ENCODE results near the gene FAM177B.

GRCh38 chr1:222769181-222769580 is 32.2 kb downstream of the FAM177B start:
- TF ChIP-seq, protein P1, sequence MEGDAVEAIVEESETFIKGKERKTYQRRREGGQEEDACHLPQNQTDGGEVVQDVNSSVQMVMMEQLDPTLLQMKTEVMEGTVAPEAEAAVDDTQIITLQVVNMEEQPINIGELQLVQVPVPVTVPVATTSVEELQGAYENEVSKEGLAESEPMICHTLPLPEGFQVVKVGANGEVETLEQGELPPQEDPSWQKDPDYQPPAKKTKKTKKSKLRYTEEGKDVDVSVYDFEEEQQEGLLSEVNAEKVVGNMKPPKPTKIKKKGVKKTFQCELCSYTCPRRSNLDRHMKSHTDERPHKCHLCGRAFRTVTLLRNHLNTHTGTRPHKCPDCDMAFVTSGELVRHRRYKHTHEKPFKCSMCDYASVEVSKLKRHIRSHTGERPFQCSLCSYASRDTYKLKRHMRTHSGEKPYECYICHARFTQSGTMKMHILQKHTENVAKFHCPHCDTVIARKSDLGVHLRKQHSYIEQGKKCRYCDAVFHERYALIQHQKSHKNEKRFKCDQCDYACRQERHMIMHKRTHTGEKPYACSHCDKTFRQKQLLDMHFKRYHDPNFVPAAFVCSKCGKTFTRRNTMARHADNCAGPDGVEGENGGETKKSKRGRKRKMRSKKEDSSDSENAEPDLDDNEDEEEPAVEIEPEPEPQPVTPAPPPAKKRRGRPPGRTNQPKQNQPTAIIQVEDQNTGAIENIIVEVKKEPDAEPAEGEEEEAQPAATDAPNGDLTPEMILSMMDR (IDR thresholded peaks at IDR 0.05), result no peak
- TF ChIP-seq POLR2A (IDR thresholded peaks at IDR 0.05) (no peak), EP300 (IDR thresholded peaks at IDR 0.05) (no peak), POLR2AphosphoS5 (IDR thresholded peaks at IDR 0.05) (no peak)

Measured in sigmoid colon (tissue), 4 donors.